Right ventricle myocardium inferior (tissue), 1 donor: ENCODE data around the gene ASB13. TPM values are rescaled to one million over a fixed set of nuclear protein-coding genes. Genes with fewer than 3 reads are reported as not detected.

Experiments
- ATAC-seq: fragments of 200-7000 bp; cut with Tn5 transposase; one replicate; pipeline ENCODE4 v1.9.1; 2020; ENCODE audit warnings: mild to moderate bottlenecking, moderate library complexity
- DNase-seq: peaks from one replicate; pipeline ENCODE4 v3.0.0; 2021; ENCODE audit errors: missing footprints
- intact Hi-C: fragments of 100-400 bp; cut with DNase I; formaldehyde crosslinking; loops from one replicate; pipeline ENCODE4 v1.11.0; 2022
- total RNA-seq: library from RNA; stranded (reverse); fragmentation: NEBNext Ultra II Directional; extraction: Animal tissue kit (Norgen Biotek cat#: 25700); gene quantifications from one replicate; pipeline ENCODE4 v1.2.1, GENCODE V29; 2021
- donor health status: DM: no; HTN: yes; CAD: no; lungs with severe emphysema.

ASB13 gene
- total RNA-seq, 1 donor from 2014 or later, result 15.4 TPM

GRCh38 chr10:5679037-5679435 lies 12.6 kb upstream of the ASB13 start:
- intact Hi-C loops, result no loop called here
- DNase-seq (no peak), ATAC-seq (no peak)

- DNase-seq (no peak), ATAC-seq (no peak)
- intact Hi-C loops, result no loop called here
Measured at GRCh38 chr10:5678397-5679036, 12.1 kb upstream of the ASB13 start.

GRCh38 chr10:5670662-5671375 lies 4.4 kb upstream of the ASB13 start:
- intact Hi-C loops, result no loop called here
- ATAC-seq (no peak), DNase-seq (no peak)

- no peak for ATAC-seq
- intact Hi-C loops, result loop anchor here (5.0 kb wide), 1 partner anchor 37 kb away; no protein-coding TSS in a partner anchor
- DNase-seq, result no peak
Measured at GRCh38 chr10:5669604-5670003, 3.2 kb upstream of the ASB13 start.

GRCh38 chr10:5668429-5668828 lies 2.0 kb upstream of the ASB13 start:
- DNase-seq (no peak), ATAC-seq (no peak)
- intact Hi-C loops, result loop anchor here (5.0 kb wide), 1 partner anchor 36 kb away; no protein-coding TSS in a partner anchor

GRCh38 chr10:5666841-5667630 lies 641 bp upstream of the ASB13 start:
- intact Hi-C loops, result loop anchor here (5.0 kb wide), 1 partner anchor 35 kb away; no protein-coding TSS in a partner anchor
- ATAC-seq (no peak), DNase-seq (no peak)

GRCh38 chr10:5665373-5666007 lies 905 bp downstream of the ASB13 start:
- intact Hi-C loops, result loop anchor here (5.0 kb wide), 1 partner anchor 33 kb away; no protein-coding TSS in a partner anchor
- no peak for ATAC-seq

GRCh38 chr10:5663692-5664427 lies 2.5 kb downstream of the ASB13 start:
- DNase-seq, result no peak
- intact Hi-C loops, result no loop called here
- ATAC-seq, result no peak

More at GRCh38 chr10:5665373-5666007, 905 bp downstream of the ASB13 start:
- DNase-seq, result no peak

- intact Hi-C loops, result no loop called here
- no peak for ATAC-seq
- DNase-seq, result no peak
Measured at GRCh38 chr10:5662708-5663579, 3.5 kb downstream of the ASB13 start.

GRCh38 chr10:5661043-5661442 lies 5.4 kb downstream of the ASB13 start:
- no peak for ATAC-seq
- intact Hi-C loops, result no loop called here
- no peak for DNase-seq

- ATAC-seq, result peak; percentile 32
- intact Hi-C loops, result no loop called here
- DNase-seq, result no peak
Measured at GRCh38 chr10:5659702-5660528, 6.5 kb downstream of the ASB13 start.

- ATAC-seq (no peak), DNase-seq (no peak)
- intact Hi-C loops, result no loop called here
Measured at GRCh38 chr10:5658871-5659618, 7.3 kb downstream of the ASB13 start.

- ATAC-seq, result no peak
- intact Hi-C loops, result no loop called here
- DNase-seq, result no peak
Measured at GRCh38 chr10:5656737-5657579, 9.4 kb downstream of the ASB13 start.

- DNase-seq (no peak), ATAC-seq (no peak)
- intact Hi-C loops, result no loop called here
Measured at GRCh38 chr10:5655121-5655520, 11.3 kb downstream of the ASB13 start.

GRCh38 chr10:5654218-5654755 lies 12.1 kb downstream of the ASB13 start:
- ATAC-seq (no peak), DNase-seq (no peak)
- intact Hi-C loops, result no loop called here
